ENCODE results near the gene PIAS1.
A peak's percentile ranks its signal among the peaks of the same experiment; 100 is the strongest.
"Not testable (repeated sequence)": the region's sequence is repeated elsewhere in the genome, so short reads cannot be mapped to it uniquely, and the experiment has no call there.

The PIAS1 gene

DNA sequence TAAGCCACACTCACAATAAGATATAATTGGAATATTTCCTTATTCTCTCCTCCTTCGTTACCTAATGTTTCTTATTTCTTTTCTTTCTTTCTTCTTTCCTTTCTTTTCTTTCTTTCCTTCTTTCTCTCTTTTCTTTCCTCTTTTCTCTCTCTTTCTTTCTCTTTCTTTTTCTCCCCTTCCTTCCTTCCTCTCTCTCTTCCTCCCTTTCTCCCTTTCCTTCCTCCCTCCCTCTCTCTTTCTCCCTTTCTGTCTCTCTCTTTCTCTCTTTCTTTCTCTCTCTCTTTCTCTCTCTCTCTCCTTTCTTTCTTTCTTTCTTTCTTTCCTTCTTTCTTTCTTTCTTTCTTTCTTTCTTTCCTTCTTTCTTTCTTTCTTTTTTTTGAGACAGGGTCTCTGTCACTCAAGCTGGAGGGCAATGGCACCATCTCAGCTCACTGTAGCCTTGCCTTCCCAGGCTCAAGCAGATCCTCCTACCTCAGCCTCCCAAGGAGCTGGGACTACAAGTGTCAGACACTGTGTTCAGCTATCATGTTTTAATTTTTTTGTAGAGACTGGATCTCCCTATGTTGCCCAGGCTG is 19.3 kb upstream of the PIAS1 start:
- no peak for DNase-seq

DNA sequence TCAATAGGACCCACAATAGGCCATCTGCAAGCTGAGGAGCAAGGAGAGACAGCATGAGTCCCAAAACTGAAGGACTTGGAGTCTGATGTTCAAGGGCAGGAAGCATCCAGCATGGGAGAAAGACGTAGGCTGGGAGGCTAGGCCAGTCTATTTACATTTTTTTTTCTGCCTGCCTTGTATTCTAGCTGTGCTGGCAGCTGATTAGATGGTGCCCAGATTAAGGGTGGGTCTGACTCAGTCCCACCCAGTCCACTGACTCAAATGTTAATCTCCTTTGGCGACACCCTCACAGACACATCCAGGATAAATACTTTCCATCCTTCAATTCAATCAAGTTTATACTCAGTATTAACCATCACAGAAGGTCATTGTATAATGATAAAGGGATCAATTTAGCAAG is 15.9 kb upstream of the PIAS1 start:
- no peak for DNase-seq

DNA sequence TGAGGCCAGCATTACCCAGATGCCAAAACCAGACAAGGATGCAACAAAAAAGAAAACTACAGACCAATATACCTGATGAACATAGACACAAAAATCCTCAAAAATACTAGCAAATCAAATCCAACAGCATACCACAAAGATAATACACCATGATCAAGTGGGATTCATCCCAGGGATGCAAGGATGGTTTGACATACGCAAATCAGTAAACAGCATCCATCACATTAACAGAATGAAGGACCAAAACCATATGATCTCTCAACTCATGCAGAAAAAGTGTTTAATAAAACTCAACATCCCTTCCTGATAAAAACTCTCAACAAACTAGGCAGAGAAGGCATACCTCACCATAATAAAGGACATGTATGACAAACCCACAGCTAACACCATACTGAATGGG is 14.0 kb upstream of the PIAS1 start:
- no peak for DNase-seq

DNA sequence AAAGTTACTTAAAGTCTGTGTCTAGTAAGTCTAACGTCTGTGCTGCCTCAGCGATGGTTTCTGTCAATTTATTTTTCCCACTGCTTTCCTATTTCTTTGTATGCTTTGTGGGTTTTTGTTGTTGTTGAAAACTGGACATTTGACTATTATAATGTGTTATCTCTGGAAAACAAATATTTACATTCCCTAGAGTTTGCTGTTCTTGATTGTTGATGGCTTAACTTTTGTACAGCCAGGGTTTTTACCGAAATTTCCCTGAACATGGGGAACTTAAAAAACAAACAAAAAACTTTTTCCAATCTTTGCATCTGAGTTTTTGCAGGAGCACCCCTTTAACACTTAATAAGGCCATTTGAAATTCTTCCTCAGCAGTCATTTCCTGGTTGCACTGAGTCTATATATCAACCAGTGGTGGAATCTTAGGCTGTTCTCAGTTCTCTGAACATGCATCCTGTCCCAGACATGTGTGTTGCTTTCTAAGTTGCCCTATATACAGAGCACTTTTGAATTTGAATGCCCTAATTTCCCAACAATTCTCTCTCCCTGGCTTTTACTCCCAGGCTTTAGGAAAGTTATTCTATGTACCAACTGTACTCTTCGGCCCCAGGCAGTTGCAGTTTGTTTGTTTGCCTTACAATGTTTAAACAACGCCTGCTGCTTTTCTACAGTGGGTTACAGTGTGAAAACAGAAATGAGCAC is 11.8 kb upstream of the PIAS1 start:
- no peak for DNase-seq

DNA sequence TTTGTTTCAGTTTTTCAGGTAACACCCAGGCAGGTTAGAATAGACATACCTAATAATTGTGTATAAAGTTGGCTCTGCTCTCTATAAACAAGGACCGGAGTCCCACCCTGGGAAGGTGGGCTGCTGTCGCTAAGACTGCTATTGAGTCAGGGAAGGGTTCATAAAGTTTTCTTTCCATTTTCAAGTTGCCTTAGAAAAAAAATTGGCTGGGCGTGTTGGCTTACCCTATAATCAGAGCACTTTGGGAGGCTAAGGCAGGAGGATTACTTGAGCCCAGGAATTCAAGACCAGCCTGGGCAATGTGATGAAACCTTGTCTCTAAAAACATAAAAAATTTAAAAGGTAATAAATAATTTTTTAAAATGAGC is 11.3 kb upstream of the PIAS1 start:
- DNase-seq: no peak

DNA sequence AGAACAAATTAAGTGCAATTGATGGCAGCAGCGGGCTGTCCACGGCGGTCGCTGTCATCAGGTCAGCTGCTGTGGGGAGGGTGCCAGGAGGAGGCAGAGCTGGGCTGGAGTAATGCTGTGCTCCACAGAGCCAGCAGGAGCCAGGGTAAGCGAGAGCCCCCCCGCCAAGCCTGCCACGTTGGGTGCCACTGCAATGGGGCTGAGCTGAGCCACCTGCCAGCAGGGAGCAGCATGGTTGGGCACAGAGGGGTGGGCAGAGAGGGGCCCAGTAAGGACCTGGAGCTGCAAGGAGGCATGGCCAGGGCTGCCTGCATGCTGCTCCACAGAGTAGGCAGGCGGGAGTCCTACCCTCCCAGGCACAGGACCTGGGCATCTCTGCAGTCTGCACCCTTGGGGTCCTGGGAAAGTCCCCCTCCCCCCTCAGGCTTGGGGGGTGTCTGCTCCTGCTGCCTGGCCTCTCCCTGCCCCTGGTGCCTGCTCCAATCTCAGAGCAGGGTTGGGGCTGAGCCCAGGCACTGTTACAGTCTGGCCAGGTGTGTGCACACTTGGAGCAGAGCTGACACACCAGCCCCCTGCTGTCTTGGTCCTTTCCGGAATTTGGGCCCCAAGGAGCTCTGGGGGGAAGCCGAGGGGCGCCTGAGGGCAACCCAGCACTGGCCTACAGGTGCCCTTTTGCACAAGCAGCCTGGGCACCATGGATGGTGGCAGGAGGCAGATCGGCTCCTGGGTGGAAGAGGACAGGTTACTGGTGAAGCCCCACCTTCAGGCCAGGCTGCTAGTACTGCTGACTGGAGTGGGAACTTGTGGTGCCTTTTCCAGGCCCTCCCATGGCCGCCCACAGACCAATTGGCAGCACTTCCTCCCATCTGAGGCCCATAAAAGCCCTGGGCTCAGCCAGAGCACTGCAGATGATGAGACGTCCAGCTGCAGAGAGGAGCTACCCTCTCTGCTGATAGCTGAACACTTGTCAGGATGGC is 8.5 kb upstream of the PIAS1 start:
- no peak for DNase-seq

DNA sequence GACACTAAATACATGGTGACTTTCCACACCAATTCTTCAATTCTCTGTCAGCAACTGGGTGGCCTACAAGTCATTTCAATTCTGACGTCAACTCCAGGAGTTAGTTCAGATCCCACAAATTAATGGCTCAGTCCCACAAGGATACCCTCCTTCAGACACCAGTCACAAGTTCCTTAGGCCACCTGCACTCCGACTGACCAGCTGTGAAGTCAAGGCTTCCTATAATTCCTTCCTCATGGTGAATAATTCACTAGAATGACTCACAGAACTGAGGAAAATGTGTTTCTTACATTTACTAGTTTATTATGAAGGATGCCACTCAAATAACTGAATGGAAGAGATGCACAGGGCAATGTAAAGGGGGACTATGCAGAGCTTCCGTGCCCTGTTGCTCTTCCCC is 6.3 kb upstream of the PIAS1 start:
- DNase-seq: no peak

DNA sequence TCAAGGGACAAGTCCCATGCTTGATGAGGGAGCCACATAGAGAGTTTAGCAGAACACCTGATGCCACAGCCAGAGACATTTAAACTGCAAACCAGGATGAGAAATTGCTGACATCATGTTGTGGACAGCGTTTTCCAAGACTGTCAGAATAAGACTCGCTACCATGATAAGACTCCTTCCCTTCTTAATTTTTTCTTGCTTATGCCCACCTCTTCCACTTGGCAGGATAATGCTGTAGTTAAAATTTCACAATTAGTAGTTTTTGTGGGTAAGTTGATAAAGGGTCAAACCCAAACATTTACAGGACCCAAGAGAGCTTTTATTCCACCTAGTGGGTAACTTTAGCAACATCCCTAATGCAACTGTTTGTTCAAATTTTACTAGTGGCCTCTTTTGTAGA is 3.0 kb upstream of the PIAS1 start:
- no peak for DNase-seq

DNA sequence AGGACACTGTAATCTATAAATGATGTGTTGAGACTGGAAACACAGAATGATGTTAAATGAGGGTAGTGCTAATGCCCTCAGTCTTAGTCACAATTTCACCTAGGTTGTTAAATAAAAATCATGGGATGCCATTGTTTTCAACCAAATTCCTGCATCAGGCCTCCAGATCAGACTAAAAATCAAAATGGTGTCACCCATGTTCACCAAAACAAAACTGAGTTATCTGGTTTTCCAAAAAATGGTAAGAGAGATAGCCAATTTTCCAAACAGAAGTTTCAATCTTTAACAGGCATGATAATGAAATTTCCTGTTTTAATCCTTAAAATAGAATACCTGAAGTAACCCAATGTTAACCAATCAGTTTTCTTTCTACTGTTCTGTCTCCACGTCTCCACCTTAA is 2.2 kb upstream of the PIAS1 start:
- no peak for DNase-seq

DNA sequence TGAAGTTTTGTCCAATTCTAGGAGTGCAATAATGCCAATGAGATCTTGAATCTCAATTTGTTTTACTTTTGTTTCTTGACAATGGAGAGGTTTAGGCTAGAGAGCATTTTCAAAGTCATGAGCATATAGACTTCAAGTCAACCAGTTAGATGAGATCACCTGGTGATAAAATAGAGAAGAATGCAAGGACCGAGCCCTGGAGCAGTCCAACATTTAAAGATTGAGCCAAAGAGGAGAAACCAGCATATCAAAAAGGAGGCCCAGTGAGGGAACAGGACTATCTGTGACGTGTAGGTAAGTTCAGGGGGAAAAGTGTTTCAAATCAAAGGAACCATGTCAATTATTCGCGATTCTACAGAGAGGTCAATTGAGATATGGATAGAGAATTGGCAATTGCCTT is 1.7 kb upstream of the PIAS1 start:
- no peak for DNase-seq

DNA sequence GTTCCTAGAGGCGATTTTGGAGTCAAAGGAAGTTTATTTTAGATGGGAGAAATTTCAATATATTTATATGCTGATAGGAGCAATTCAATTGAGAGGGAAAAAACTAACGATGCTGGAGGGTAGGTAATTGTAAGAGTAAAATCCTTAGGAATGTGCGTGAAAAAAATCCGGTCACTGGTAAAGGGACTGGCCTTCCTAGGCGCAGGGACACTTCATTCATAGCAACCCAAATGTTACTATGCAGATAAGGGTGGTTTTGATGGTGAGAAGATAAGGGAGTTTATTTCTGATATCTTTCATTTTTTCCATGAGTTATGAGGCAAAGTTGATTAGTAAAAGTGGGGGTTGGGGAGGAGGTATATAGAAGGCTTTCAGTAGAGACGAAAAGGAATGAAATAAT is 1.1 kb upstream of the PIAS1 start:
- no peak for DNase-seq

DNA sequence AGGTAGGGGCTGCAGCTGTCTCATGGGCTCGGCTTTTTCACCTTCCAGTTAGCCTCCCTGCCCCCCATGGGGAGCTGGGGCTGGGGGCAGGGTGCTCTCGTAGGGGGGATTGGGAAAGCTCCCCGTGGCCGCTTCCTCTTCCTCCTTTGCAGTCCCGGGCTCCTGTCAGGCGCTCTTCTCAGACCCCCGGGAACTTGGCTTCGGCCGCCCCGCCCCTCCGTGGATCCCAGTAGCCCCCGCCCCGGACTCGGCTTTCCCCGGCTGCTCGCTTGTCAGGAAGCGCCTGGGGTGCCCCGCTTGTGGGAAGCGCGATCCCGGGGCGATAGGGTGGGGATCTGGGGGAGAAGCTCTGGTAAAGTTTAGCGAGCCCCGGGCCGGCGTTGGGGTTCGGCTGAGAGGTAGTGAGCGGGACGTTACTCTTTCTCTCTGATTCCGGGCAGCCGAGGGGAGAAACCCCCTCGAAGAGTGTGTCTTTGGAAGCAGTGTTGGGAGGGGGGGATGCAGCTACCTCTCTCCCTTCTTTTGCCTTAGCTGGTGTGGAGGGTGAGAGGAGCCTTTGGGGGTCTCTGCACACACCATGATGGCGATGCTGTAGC is 611 bp downstream of the PIAS1 start:
- peak; percentile 9 for DNase-seq

DNA sequence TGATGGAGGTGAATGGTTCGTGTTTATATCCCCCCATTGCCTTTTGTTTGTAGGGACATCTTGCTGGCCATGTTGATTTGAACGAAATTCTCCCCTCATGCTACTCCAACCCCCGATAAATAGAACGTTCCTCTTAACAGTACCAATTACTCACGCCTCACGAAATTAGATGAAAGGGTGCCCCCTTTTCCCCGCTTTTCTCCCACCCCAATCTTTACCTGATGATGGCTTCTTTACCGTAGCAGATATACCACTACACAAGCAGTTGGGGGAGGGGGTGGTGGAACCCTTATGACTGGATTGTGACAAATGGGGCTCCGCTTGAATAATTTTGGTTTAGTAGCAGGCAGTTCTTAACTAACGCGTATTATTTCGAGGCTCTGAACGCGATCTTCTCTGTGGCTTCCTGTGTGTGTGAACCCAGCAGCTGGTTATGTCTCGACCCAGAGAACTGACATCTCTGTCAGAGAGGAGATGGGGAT is 1.1 kb downstream of the PIAS1 start:
- DNase-seq: peak; percentile 33

DNA sequence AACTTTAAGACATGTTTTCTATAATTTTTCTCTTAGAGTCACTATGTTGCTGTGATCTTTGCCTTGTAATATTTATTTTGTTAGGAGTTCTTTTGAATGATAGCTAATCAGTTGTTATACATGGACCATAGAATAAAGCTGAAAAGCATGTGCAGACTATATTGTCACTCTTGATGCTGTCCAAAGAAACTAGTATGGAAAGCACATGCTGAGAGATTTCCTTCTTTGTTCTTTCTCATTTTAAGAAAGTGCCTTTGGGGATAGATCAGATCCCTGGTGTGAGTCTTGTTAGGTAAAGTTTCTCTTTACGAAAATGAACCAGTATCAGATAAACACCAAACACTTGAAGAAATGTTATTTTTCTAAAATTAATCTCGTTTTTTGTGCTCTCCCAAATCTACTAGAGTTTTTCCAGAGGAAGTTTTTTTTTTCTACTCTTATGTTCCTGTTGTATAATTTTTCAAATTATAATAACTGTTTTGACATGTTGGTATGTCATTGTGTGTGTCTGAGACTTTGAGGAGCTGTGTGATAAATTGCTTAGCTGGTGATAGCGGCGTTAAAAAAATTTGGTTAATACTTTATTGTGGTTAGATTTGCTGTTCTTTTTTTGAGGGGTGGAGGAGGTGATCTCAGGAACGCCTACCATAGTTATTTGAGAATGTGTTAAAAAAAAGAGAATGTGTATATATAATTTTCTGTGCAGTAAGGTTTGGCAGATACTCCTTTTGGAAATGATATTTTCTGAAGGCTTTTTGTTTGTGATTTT is 2.2 kb downstream of the PIAS1 start:
- DNase-seq: no peak

DNA sequence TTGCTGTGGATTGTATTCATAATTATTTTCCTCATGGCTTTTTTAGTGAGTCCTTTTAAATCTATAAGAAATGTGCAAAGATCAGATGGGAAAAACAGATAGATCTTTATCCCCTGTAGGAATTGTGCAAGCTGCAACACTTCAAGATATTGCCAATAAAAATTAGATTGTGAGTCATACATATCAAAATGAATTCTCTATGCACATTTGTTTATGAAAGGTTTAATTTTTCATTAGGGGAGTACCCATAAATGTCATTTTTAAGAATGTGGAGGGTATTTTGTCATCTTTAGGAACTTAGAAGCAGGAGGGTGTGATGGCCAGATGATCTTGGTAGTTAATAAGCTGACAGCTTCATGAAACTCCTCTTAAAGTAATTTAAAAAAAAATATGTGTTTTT is 2.9 kb downstream of the PIAS1 start:
- DNase-seq: no peak

DNA sequence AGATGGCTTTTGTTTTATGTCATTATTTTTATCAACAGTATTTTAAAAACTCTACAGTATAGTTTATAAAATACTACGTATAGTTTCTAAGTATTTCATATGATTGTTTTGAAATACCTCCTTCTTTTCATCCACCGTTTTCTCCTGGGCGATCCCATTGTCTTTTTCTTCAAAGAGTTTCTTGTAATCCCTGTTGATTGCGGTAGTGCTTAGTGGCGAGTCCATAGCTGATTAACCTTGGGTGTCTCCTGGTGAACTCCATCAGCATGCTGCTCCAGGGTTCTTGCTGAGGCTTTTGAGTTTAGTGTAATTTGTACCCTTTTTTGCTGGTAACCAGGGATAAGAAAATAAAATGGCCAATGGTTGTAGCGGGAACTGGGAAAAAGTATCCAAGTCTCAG is 3.6 kb downstream of the PIAS1 start:
- DNase-seq: no peak

DNA sequence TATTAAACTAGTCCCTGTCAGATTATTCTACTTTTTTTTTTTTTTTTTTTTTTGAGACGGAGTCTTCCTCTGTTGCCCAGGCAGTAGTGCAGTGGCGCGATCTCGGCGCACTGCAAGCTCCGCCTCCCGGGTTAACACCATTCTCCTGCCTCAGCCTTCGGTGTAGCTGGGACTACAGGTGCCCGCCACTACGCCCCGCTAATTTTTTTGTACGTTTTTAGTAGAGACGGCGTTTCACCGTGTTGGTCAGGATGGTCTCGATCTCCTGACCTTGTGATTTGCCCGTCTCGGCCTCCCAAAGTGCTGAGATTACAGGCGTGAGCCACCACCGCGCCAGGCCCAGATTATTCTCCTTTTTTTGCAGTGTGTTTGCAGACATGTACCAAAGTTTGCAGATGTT is 4.9 kb downstream of the PIAS1 start:
- not testable (repeated sequence) for DNase-seq

DNA sequence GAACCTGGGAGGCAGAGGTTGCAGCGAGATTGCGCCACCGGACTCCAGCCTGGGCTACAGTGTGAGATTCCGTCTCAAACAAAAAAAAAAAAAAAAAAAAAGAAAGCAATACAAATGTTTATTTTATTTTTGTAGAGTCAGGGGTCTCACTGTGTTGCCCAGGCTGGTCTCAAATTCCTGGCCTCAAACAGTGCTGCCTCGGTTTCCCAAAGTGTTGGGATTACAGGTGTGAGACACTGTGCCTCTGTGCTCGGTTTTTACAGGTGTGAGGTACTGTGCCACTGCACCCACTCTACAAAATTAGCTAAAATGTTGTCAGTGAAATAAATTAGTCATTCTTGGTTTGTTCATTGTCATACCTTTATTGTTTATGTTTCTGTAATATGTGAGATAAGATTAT is 5.5 kb downstream of the PIAS1 start:
- no peak for DNase-seq

DNA sequence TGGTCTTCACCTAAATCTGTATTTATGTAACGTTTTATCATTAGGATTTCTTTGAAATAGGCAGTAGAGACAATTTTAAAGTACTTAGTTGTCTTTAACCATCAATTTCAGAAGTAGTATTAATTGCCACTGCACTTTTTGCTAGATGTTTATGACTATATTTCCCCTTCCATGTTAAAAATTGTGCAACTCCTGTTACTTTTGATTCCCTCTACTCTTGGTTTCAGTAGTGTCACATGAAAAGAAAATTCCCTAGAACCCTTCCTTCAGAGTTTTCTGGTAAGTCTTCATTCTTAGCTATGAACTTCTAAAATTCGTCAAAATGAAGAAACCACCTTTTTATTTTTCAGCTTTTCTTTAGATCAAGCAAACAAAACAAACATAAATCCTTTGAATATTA is 7.1 kb downstream of the PIAS1 start:
- no peak for DNase-seq

DNA sequence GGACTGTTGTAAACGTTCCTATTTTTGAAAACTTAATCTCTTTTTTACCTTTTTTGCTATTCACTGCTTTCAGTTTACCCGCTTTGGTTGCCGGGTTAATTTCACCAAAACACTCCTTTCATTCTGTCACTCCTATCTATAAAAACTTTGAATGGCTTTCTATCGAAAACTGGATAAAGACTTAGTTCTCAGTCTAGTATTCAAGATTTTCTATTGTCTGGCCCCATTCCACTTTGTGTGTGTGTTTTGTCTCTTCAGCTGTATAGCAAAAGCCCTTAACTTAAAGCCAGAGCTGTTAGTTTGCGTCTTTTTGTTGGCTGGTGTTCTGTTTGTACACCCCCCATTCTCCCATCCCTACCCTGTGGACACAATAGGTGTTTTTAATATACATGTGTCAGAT is 7.5 kb downstream of the PIAS1 start:
- DNase-seq: no peak

DNA sequence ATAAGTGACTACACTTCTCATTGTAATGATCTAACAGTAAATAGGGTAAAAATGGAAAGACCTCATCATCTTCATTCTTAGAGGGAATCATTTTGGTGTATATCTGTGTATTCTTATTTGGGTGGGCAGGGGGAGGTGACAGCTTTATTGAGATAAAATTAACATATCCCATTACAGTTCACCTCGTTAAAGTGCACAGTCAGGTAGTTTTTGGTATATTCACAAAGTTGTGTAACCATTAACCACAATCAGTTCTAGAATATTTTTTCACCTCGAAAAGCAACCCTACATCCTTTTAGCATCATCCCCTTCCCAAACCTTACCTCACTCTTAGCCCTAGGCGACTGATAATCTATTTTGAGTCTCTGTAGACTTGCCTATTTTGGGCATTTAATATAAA is 8.1 kb downstream of the PIAS1 start:
- no peak for DNase-seq

DNA sequence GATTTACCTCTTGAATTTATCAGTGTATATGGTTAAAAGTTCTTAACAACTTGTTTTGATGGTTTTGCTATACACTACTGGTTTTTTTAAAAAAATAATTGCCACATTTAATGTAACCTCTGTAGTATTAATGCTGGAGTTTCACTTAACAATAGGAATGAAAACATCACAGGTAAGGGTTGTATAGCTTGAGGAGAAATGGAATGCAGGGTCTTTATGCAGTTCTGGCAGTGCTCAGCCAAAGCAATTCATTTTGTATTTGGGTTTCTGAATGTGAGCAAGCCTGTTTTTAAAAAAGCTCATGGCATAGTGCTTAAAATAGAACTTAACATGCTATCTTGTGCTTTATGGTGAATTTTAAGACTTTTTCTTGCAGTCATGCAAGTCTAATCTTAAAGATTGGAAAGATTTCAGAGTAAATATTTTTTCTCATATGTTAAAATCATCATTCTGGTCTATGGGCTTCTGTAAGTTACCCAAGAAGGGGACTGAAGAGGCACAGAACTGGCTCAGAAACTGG is 8.9 kb downstream of the PIAS1 start:
- no peak for DNase-seq

DNA sequence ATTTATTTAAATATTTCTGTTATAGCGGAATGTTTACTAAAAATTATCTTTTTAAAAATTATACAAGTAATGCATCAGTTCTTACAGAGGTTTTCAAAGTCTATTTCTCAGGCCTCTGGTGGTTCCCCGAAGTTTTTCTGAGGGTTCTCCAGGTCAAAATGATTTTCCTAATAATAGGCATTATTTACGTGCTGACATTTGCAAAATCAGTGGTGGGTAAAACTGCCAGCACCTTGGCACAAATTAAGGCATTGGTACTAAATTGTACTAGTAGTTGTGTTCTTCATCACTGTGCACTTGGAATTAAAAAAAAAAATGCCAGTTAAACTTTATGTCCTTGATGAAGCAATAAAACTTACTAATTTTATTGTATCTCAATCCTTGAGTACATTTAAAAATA is 9.5 kb downstream of the PIAS1 start:
- no peak for DNase-seq
